ENCODE measurements around the gene ZMYM2.
A peak's percentile ranks its signal among the peaks of the same experiment; 100 is the strongest.

ZMYM2 gene

DNA sequence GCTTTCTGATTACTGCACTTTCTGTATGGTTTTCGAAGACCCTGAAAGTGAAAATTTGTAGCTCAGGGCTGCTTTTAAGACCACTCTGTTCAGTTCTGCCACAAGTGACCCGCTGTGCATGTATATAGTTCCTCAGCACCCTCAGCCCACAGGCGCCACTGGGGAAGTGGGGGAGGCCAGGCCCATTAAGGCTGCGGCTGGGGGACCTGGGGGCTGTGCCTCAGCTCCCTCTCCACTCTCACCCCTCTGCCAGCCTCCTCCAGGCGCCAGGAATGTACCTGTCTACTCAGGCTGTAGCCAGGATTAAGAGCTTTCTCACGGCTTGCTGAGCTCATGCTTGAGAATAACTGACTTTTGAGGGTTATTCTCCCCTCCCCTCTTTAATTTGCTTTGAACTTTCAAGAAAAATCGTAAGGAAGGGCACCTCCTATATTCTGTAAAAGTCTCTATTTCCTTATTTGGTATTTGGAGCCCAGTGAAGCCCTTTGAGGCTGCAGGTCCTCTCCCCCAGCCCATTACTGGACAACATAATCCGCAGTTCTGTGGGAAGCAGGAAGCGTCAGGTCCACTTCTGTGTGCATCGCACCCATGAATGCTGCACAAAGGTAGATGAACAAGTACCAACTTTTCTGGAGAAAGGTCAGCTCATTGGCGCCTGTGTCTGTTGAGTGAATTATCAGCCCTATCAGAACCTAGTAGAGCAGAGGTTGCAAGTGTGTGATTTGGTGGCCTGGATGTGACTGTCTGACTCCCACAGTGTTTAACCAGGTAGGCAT lies 172.7 kb downstream of the ZMYM2 start:
- Mint-ChIP-seq H3K27ac (no peak overlapping the region), H3K27me3 (peaks cover 20% of the 10 kb centered on the region), H3K9me3 (no peaks in the 10 kb centered on the region), H3K4me3 (no peak overlapping the region), H3K36me3 (ENCODE audit: low read depth) (no peaks in the 10 kb centered on the region), H3K4me1 (ENCODE audit: low read depth) (peaks cover 6% of the 10 kb centered on the region)
- intact Hi-C loops (cut with micrococcal nuclease) = no loop called here

DNA sequence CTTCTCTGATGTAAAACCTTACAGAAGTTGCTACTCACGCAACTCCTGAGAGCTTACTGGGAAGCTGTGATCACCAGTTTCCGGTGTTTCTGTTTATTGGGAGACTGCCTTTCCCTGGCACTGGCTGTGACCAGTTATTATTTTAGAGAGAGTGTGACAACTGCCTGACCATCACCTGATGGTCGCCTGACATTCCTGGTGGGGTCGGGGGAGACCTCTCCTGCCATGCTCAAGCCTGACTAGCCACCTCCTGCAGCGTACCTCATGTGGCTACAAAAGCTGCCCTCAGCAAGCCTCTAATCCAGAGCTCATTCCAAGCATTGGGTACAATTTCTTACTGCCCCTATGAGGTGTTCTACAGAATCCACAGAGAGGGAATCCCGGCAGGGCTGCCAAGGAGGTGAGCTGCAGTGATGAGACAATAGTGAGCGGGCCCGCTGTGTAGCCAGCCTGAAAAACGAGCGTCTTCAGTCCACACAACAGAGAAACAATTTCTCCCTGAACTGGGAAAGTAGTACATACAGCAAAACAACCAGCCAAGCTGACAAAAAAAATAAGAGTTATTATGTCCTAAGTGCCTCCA lies 173.6 kb downstream of the ZMYM2 start:
- Mint-ChIP-seq H3K27me3 (peaks cover 28% of the 10 kb centered on the region), H3K27ac (no peak overlapping the region), H3K36me3 (ENCODE audit: low read depth) (no peaks in the 10 kb centered on the region), H3K4me1 (ENCODE audit: low read depth) (peaks cover 6% of the 10 kb centered on the region), H3K4me3 (no peak overlapping the region), H3K9me3 (no peaks in the 10 kb centered on the region)
- intact Hi-C loops (cut with micrococcal nuclease) = no loop called here

DNA sequence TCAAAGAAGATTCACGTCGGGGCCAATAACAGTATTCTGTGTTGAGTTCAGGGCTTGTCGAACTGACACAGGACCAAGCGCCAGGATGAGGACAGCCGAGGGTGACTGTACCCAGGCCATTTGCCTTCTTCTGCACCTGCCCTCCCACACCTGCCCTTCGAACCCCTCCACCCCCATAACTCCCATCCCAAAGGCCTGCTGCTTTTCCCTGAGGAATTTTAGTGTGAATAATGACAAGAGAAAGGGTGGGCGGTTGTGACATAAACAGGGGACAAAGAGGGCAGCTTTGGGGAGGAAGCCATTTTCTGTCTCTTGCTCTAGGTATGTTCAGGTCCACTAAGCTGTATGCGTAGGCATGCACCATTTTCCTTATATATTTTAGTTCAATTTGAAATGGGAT lies 176.2 kb downstream of the ZMYM2 start:
- Mint-ChIP-seq H3K27me3 (peaks cover 33% of the 10 kb centered on the region), H3K4me1 (ENCODE audit: low read depth) (no peaks in the 10 kb centered on the region), H3K9me3 (no peaks in the 10 kb centered on the region), H3K27ac (no peak overlapping the region), H3K36me3 (ENCODE audit: low read depth) (no peaks in the 10 kb centered on the region), H3K4me3 (no peak overlapping the region)
- intact Hi-C loops (cut with micrococcal nuclease) = no loop called here

DNA sequence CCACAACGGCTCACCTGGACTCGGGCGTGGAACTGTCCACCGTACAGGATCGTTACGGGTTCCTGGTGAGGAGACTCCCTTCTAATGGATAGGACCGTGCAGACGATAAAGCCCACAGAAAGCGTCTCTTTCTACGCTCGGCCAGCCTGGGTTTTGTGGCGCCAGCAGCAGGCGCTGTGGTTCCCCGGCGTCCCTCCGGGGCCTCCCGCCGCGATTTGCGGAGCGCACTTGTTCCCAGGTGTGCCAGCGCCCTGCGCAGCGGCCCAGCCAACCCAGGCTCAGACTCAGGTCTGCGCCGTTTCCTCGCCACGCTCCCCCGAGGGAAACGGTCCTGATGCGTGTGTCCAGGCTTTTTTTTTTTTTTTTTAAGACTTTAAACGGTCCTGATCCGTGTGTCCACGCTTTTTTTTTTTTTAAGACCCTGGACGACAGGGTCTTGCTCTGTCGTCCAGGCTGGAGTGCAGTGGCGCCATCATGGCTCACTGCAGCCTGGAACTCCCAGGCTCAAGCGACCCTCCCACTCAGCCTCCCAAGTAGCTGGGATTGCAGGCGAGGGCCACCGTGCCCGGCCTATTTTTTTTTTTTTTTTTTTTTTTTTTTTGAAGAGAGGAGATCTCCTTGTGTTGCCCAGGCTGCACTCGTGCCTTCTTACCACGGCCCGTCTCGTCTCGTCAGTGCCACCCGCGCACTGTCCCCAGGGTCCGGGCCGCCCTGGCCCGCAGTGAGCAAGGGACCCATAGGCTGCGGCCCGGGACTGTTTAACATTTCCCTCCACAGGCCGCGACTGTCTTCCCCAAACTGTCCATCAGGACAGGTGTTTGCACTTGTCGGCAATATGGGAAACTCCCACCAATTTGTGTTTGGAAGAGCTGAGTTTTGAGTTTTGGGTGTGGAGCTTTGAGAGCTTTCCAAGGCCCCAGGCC lies 178.5 kb downstream of the ZMYM2 start:
- intact Hi-C loops (cut with micrococcal nuclease) = no loop called here
- H3K9me3 Mint-ChIP-seq = no peaks in the 10 kb centered on the region
- H3K27me3 Mint-ChIP-seq = peaks cover 51% of the 10 kb centered on the region
- H3K4me1 Mint-ChIP-seq (ENCODE audit: low read depth) = no peaks in the 10 kb centered on the region
- H3K36me3 Mint-ChIP-seq (ENCODE audit: low read depth) = no peaks in the 10 kb centered on the region
- H3K27ac Mint-ChIP-seq = no peak overlapping the region
- H3K4me3 Mint-ChIP-seq = peak overlapping the region; percentile 13

DNA sequence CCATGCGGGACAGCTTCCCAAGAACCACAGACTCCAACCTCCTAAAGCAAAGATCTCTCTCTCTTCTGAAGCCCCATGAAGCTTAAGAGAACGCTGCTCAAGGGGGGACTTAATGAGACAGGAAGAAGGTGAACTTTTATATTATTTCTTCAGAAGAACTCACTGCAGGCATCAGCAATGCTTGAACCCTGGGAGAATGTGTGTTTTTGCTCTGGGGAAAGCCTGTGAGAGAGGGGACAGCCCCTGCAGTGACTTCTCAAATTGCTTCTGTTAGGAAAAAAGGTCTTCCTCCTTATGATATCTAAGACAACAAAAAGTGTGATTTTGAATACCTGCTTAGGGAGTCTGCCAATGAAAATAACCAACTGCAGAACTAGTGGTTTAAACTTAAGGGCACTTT lies 179.3 kb downstream of the ZMYM2 start:
- no peak overlapping the region for H3K4me3 Mint-ChIP-seq

DNA sequence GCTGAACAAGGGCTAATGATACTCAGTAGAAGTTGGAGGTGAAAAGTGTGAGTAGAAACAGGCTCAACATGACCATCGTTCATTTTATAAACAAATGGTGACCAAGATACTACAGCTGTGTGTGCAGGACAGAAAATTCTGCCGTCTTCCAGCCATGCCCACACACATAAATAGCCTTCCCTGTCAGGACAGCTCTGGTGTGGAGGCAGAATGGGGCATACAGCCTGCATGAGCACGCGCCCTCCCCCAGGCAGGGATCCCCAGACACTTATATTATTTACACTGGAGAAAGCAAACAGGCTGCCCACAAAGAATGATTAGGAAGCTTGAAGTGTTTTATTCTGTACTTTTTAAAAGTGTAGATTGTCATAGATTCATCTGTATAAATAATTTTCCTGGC lies 182.0 kb downstream of the ZMYM2 start:
- H3K27ac Mint-ChIP-seq = no peak overlapping the region
- intact Hi-C loops (cut with micrococcal nuclease) = no loop called here
- H3K36me3 Mint-ChIP-seq (ENCODE audit: low read depth) = no peaks in the 10 kb centered on the region
- no peaks in the 10 kb centered on the region for H3K4me1 Mint-ChIP-seq (ENCODE audit: low read depth)
- peaks cover 76% of the 10 kb centered on the region for H3K27me3 Mint-ChIP-seq
- no peak overlapping the region for H3K4me3 Mint-ChIP-seq
- no peaks in the 10 kb centered on the region for H3K9me3 Mint-ChIP-seq

More for the DNA sequence above, 179.3 kb downstream of the ZMYM2 start:
- Mint-ChIP-seq H3K27me3 (peaks cover 56% of the 10 kb centered on the region), H3K27ac (no peak overlapping the region), H3K36me3 (ENCODE audit: low read depth) (no peaks in the 10 kb centered on the region), H3K4me1 (ENCODE audit: low read depth) (no peaks in the 10 kb centered on the region), H3K9me3 (no peaks in the 10 kb centered on the region)
- intact Hi-C loops (cut with micrococcal nuclease) = no loop called here
